DND-41 (cell line): ENCODE data around the gene WAPL.

Experiments used
- CTCF ChIP-seq: IDR thresholded peaks from 2 replicates; pipeline ENCODE4 v1.5.1; 2012; ENCODE audit warnings: borderline replicate concordance, low read length, moderate library complexity, mild to moderate bottlenecking; ENCODE audit not compliant: poor library complexity, severe bottlenecking; ENCODE audit errors: extremely low read depth
- EZH2 ChIP-seq: IDR thresholded peaks from 3 replicates; pipeline ENCODE4 v1.6.1; 2012; ENCODE audit warnings: borderline replicate concordance, low read depth, mild to moderate bottlenecking, moderate library complexity, low read length, inconsistent platforms; ENCODE audit not compliant: severe bottlenecking

GRCh38 chr10:86434656-86435055 lies 86.9 kb downstream of the WAPL start:
- TF ChIP-seq CTCF: no peak
- no peak for TF ChIP-seq EZH2
